Heart left ventricle (tissue), 13 donors: ENCODE measurements around the gene NCBP2.

Experiments used
- CTCF ChIP-seq, 12 donors: fragments of 200-600 bp; sonication (generic) in 4 of 12; IDR thresholded peaks; one replicate each; pipeline versions ENCODE4 v1.5.0 to v1.8.0; 2018 to 2022; ENCODE audit warnings: antibody characterized with exemption in 12 of 12, mild to moderate bottlenecking in 5 of 12
- POLR2A ChIP-seq, 2 donors: fragments of 450-650 bp; IDR thresholded peaks; one replicate each; pipeline ENCODE4 v1.6.1; 2017; ENCODE audit warnings: antibody characterized with exemption in 2 of 2, mild to moderate bottlenecking in 2 of 2, moderate library complexity in 2 of 2
- donor health status: ischemic (EF 13 %, LVEDD 7.1; RV severe dilation, severe dysfunction).
- donor health status: DM: no; HTN: yes; CAD: no.
- donor health status: DM: no; HTN: no; CAD: no.
- donor health status: ischemic (EF 25% LVEDD 6.9; RV normal size, moderate dysfunction).
- donor health status: ischemic (EF 25% LVEDD 5.7; RV mildly dilated, moderate dysfunction).
- donor health status: ischemic (EF 35%, LVEDD 5.7; RV mildly dilated, moderate dysfunction).
- donor health status: nonischemic (EF 11% LVEDD 7.7; RV severe dilation, severe dysfunction).
- donor health status: DM: yes; HTN: yes; CAD: no.
- donor health status: PGD.
- donor health status: ischemic (EF 29% LVEDD 5.4; RV normal size, mild dysfunction).
- donor health status: nonischemic (EF 23%, LVEDD 6.1; RV moderate dilation, normal function).

- TF ChIP-seq POLR2A (IDR thresholded peaks at IDR 0.05), result no peak
- no peak for TF ChIP-seq CTCF (IDR thresholded peaks at IDR 0.05)
These were observed 40.0 kb downstream of the NCBP2 start for GRCh38 chr3:196902296-196902695.
